GM19467 (cell line): ENCODE data around the gene TMEM221.

Experiments used
- ATAC-seq: cut with Tn5 transposase; IDR thresholded peaks from one replicate; pipeline ENCODE4 v1.9.1; 2021; ENCODE audit warnings: mild to moderate bottlenecking, moderate library complexity; ENCODE audit not compliant: unreplicated experiment

TMEM221 gene

DNA sequence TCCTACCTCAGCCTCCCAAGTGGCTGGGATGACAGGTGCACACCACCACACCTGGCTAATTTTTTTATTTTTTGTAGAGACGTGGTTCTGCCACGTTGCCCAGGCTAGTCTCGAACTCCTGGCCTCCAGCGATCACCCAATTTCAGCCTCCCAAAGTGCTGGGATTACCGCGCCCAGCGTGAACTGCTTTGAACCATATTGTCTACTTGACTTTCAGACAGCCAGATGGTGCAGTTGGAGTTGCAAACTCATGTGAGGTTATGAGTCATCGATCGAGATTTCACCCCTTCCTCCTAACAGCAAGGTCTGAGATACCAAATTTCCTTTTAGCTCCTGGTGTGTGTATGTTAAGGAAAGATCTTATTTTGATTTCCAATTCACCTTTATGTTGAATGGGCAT is 24.6 kb upstream of the TMEM221 start:
- no peak for ATAC-seq

DNA sequence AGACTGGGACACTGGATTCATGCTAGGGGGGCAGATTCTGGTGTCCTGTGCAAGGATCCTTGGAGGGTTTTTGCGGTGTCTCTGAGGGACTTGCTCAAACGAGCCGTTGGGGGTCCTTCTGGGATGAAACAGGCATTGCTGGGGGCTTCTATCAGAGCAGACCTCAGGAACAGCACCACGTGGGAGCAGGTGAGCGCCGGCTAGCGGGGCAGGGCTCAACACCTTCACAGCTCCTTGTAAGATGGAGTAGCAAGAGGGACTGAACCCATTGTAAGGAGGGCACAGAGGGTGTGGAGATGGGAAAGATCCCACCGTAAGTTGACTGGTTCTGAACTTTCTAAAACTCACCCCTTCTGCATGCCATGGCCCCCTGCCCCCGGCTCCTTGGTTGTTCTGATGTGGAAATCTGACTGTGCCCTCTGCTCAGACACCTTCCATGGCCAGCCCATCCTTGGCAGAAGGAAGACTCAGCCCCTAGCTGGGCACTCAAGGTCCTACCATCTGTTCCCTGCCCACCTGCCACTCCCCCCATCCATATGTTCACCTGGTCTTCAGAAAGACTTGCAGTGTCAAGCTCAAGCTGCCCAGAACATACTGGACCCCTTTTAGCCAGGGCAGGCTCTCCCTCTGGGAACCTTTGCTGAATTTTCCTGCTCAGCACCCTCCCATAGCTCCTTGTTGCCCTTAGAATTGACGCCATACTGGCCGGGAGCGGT is 23.1 kb upstream of the TMEM221 start:
- no peak for ATAC-seq

DNA sequence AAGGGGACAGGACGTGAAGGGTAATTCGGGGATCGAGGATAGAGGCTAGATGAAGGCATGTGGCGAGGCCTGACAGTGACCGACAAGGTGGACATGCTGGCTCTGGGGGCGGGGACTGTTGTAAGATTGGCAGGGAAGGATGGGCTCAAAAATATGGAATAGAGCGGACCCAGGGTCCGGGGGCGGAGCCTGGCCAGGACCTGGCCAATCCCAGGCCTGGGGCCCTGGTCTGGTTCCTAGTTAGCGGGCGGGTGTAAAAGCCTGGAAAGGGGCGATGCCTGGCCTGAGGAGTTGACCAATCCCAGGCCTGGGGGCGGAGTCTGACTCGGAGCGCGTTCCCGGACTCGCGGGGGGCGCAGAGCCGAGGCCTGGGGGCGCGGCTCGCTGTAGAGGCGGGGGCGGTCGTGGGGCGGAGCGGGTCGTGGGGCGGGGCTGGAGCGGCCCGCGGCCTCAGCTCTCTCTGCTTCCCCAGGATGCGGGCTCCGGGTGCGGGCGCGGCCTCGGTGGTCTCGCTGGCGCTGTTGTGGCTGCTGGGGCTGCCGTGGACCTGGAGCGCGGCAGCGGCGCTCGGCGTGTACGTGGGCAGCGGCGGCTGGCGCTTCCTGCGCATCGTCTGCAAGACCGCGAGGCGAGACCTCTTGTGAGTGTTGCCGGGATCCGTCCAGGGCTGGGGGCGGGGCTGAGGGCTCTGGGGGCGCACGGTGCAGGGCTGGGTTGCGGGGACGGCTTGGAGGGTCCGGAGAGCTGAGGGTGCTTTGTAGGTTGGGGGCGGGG is 21.8 kb upstream of the TMEM221 start, which contains the start of gene SLC27A1:
SLC27A1 (plus strand) TSS at position 457 of the 774 bp plus-strand sequence; CDS start at position 474, 17 bp downstream.
- ATAC-seq = peak; percentile 73

DNA sequence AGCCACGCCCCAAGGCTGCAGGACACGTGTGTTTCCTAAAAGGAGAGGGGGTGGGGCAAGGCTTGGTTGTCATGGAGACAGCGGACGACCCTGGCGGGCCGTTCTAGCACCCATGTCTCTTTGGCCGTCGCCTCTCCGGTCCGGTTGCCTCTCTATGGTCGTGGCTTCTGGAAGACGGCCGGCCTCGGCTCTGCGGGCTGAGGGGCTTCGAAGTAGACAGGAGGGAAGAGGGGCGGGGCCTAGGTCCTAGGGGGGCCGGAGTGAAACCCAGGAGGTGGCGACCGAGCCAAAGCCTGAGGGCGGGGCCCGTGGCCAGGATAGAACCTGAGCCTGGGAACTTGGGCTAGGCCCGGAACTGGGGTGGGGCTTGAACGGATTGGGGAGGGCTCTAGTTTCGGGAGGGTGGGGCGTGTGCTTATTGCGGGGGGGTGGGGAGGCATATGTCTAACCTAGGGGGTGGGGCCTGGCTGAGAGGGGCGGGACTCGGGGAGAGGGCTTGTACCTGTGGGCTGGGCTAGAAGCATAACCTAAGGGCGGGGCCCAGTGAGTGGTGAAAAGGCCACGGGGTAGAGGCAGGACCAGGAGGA is 21.1 kb upstream of the TMEM221 start:
- peak; percentile 41 for ATAC-seq

DNA sequence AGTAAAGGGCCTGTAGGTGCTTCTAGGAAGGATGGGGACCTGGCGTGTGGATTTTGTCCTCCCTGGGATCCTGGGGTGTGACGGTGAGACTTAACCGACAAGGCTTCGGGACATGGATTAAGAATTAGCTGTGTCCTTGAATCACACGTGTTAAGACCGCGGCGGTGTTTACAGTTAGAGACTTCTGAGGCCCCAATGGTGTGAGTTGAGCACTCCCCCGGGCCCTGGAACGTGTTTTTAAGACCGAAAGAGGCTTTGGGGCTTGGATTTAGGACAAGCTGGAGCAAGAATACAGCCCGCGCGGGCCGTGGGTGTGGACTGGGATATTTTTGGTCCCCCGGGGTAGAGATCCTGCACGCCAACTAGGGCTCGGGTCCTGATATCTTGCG is 20.6 kb upstream of the TMEM221 start:
- ATAC-seq = no peak

DNA sequence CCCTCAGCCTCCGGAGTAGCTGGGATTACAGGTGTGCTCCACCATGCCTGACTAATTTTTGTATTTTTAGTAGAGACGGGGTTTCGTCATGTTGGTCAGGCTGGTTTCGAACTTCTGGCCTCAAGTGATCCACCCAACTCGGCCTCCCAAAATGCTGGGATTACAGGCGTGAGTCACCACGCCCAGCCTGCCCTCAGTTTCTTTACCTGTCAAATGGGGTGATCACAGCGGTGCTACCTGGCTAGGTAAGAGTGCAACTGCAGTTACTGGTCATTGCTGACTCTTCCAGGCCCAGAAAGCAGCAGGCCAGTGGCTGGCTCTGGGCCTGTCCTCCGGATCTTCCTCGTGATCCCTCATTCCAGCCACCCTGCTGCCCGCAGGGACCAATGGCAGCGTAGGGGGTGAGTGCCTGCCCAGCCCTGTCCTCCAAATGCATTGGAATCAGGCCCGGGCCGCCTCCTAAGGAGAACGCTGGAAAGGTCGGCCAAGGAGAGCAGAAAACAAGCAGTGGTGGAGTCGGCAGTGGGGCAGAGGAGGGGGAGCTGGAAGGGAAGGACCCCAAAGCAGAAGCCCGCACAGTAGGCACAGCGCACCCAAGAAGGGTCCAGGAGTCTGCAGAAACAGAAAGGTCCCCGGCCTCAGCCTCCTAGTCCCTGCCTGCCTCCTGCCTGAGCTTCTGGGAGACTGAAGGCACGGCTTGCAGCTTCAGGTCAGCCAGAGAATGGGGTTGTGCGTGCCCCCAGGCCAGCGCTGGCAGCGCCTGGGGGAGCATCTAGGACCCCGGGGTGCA is 20.0 kb upstream of the TMEM221 start:
- no peak for ATAC-seq

DNA sequence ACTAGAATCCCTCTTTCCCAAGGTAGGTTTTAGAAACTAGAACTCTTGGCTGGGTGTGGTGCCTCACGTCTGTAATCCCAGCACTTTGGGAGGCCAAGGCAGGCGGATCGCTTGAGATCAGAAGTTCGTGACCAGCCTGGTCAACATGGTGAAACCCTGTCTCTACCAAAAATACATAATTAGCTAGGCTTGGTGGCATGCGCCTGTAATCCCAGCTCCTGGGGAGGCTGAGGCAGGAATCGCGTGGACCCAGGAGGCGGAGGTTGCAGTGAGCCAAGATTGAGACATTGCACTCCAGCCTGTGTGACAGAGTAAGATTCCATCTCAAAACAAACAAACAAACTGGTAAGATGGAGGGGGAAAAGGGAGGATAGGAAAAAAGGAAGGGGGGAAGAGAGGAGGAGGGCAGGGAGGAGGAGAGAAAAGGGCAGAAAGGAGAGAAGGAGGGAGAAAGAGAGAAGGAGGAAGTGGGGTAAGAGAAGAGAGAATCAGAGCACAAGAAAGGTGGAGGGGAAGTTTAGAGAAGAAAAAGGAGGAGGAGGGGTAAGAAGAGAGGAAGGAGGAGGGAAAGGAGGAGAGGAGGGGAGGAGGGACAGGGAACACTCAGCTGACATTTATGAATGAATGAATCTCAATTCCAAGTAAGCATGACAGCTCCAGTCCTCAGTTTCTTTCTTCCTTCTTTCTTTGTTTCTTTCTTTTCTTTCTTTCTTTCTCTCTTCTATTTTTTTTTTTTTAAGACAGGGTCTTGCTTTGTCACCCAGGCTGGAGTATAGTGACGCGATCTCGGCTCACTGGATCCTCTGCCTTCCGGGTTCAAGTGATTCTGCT is 19.2 kb upstream of the TMEM221 start:
- no peak for ATAC-seq

DNA sequence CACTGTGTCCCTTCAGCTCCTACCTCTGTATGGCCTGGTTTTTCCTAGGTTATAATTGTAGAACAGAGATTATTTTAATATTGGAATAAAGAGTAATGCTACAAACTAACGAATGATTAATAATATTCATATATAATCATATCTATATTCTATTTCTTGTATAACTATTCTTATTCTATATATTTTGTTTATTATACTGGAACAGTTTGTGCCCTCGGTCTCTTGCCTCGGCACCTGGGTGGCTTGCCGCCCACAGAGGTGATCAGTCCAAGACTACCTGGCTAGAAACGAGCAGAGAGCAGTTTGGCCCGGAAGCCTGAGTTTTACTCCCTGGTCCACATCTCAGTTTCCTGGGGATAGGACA is 18.0 kb upstream of the TMEM221 start:
- ATAC-seq = no peak

DNA sequence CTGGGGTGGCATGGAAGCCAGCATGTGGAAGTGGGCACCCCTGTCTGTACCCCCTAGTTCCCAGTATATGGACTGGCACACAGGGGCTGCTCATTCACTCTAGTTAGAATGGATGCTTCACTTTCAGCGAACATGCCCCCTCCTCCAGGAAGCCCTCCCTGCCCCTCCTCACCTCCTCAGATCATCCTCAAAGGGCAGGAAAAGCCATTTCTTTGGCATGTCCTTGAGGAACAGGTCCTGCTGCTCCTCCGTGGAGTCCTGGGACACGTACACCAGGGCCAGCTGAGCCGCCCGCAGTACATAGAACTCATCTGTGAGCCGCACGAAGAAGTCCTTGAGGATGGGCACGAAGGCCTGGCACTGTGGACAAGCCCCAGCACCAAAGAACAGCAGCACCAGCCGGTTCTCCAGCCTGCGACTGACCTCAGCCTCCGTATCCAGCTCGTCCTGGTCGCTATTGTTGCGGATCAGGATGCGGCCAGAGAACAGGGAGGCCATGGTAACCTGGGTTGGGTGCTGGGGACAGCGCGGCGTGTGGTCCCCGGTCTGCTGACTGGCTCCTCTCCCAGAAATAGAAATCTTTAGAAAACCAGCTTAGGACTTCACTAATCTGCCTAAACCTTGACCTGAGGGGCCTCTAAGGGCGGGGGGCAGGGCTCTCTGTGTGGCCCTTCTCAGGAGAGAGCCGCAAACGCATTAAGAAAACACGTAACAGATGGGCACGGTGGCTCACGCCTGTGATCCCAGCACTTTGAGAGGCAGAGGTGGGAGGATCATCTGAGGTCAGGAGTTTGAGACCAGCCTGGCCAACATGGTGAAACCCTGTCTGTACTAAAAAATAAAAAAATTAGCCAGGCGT is 12.1 kb upstream of the TMEM221 start, which contains the start of gene NXNL1:
NXNL1 (minus strand) TSS at position 555 of the 859 bp plus-strand sequence; CDS start at position 498, 57 bp downstream.
- ATAC-seq = no peak

DNA sequence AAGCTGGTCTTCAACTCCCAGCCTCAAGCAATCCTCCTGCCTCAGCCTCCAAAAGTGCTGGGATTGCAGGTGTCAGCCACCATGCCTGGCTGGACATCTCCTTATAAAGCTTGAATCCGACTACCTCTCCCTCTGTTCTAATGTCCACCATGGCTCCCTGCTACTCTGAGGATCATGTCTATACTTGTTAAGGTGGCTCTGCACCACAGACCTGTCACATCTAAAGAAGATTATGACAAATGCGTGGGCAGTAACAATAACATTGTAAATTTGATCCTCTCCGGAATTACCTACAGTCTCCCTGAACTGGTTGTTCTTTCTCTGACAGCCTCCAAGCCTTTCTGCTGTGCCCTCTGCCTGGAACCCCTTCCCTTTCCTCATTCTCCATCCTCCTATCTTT is 10.5 kb upstream of the TMEM221 start:
- ATAC-seq = no peak

DNA sequence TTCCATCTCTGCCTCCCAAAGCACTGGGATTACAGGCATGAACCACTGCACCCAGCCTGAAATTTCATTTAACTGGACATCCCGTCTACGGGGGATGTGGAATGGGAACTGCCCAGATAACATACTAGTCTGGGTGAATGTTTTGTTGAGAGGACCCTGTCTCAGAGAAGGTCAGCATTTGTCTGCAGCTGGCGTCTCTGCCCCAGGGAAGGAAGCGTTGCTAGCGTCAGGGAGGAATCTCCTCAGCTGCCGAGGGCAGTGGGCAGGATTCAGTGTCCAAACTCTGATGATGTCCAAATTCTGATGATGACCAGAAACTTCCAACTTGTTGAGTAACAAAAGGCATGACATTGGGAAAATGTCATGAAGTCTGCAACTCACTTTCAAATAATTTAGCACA is 9.1 kb upstream of the TMEM221 start:
- no peak for ATAC-seq

DNA sequence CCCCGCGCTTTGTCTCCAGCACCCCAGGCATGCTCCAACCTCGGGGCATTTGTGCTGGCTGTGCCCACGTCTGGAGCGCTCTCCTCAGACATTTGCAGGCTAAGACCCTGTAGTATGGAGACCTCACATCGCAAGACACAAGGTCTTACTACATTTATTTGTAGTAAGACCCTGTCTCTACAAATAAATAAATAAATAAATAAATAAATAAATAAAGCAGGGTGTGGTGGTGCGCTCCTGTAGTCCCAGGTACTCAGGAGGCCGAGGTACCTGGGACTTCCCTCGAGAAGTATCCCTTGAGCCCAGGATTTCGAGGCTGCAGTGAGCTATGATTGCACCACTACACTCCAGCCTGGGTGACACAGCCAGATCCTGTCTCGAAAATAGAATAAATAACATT is 7.7 kb upstream of the TMEM221 start:
- no peak for ATAC-seq

DNA sequence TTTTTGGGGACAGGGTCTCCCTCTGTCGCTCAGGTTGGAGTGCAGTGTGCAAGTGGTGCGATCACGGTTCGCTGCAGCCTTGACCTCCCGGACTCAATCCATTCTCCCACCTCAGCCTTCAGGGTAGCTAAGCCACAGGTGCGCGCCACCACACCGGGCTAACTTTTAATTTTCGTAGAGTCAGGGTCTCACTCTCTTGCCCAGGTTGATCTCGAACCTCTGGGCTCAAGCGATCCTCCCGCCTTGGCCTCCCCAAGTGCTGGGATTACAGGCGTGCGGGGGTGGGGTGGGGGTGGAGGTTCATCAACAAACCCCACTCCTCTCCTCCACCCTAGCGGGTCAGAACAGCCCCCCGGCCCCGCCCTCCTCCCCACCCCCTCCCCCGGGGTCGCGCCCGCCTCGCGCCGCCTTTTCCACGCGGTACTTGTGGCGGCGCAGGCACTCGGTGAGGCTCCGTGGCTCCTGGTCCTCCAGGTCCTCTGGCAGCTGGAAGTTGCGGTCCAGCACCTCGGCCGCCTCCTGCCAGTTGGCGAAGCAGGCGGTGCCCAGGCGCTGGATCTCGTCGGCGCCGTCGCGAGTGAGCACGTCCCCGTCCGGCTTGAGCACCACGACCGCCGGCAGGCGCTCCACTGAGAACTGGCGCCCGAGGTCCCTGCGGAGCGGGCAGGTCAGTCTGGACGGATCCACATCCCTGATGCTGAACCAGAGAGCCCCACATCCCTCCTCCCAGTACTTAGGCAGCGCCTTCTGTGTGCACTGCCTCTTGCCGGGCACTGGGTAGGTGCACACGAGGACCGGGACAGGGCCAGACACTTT is 7.0 kb upstream of the TMEM221 start:
- no peak for ATAC-seq

DNA sequence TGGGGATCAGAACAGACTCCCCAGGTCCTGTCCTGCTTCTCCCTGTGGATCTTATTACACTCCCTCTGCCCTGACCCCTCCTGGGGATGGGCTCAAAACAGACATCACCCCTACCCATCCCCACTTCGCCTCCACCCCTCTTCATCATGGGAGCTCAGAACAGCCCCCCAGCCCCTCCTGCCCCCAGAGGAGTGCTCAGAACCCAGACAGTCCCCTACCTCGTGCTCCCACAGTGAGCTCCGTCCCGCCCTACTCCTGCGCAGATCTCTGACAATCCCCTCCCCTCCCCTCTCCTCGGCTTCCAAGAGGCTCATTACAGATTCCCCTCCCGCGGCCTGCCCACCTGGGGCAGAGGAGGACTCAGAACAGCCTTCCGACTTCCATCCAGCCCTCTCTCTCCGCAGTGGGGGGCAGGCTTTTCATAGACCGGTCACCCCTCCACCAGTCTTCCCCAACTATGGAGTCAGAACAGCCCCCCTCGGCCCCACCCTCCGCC is 6.2 kb upstream of the TMEM221 start:
- no peak for ATAC-seq

DNA sequence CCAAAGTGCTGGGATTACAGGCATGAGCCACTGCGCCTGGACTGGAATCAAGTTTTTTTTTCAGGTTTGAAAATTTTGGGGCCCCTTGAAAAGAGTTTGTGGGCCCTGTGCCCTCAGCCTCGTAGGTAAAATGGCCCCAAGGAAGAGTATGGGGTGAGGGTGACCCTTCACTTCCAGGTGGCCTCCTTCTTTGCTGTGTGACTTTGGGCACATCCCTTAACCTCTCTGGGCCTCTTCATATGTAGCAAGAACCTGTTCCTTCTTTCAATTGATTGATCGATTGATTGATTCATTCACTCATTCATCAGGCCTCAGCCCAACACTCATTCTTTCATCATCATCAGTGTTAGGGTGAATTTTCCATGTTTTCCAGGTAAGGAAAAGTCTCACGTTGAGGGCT is 3.4 kb upstream of the TMEM221 start:
- no peak for ATAC-seq

DNA sequence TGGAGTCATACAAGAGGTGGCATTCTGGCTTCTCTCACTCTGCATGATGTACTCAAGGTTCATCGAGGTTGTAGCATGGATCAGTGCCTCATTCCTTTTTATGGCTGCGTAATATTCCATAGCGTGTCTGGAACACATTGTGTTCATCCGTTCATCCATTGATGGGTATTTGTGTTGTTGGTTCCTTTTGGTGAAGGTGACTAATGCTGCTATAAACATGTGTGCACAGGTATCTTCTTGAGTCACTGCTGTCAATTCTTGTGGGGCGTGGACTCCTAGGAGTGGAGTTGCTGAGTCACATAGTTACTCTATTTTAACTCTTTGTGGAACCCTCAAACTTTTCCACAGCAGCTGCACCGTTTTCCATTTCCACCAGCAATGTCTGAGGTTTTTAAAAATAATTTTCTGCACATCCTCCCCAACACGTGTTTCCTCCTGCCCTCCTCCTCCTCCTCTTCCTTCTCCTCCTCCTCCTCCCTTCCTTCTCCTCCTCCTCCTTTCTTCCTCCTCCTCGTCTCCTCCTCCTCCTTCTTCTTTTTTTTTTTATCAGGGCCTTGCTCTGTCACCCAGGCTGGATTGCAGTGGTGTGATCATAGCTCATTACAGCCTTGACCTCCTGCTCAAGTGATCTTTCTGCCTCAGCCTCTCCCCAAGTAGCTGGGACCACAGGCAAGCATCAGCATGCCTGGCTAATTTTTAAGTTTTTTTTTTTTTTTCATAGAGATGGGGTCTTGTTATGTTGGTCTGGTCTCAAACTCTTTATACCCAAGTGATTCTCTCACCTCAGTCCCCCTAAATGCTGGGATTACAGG is 2.0 kb upstream of the TMEM221 start:
- ATAC-seq = no peak

DNA sequence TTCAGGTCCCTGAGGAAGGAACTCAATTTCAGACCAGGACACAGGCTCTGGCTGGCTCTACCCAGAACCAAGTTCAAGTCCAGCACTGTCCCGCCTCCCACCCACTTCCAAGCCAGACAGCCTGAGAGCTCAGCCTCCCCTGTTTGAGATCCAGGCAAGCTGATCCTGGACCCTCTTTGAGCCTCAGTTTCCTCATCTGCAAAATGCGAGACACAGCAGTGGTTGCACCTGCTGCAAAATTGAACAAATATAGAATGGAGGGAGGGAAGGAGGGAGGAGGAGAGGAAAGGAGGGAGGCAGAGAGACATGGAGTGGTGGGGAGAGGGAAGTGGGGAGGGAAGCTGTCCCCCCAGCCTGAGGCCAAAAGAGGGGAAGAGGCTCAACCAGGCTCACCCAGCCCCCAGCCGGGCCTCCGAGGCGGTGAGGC is 751 bp downstream of the TMEM221 start:
- ATAC-seq = no peak
